Gastrocnemius medialis (tissue), 4 donors: Measurements from ENCODE around the gene POLA1.

ENCODE experiments used
- POLR2A ChIP-seq, 2 donors: fragments of 450-650 bp; IDR thresholded peaks; one replicate each; pipeline ENCODE4 v1.6.1; 2017; ENCODE audit warnings: antibody characterized with exemption in 2 of 2, mild to moderate bottlenecking in 2 of 2, moderate library complexity in 2 of 2
- TF ChIP-seq, protein P1 (sequence below), 5 experiments: fragments of 450-650 bp in 3 of 5; fragments of 200-600 bp in 2 of 5; sonication (generic) in 2 of 5; IDR thresholded peaks in 4 of 5; conservative IDR thresholded peaks in 1 of 5; 1 replicate in 4 of 5; 2 replicates in 1 of 5; pipeline ENCODE4 v1.5.1; 2016 to 2019; ENCODE audit warnings: antibody characterized with exemption in 5 of 5, mild to moderate bottlenecking in 3 of 5, moderate library complexity in 3 of 5

GRCh38 chrX:24767557-24767956 lies 73.8 kb downstream of the POLA1 start:
- TF ChIP-seq, protein P1, sequence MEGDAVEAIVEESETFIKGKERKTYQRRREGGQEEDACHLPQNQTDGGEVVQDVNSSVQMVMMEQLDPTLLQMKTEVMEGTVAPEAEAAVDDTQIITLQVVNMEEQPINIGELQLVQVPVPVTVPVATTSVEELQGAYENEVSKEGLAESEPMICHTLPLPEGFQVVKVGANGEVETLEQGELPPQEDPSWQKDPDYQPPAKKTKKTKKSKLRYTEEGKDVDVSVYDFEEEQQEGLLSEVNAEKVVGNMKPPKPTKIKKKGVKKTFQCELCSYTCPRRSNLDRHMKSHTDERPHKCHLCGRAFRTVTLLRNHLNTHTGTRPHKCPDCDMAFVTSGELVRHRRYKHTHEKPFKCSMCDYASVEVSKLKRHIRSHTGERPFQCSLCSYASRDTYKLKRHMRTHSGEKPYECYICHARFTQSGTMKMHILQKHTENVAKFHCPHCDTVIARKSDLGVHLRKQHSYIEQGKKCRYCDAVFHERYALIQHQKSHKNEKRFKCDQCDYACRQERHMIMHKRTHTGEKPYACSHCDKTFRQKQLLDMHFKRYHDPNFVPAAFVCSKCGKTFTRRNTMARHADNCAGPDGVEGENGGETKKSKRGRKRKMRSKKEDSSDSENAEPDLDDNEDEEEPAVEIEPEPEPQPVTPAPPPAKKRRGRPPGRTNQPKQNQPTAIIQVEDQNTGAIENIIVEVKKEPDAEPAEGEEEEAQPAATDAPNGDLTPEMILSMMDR (IDR thresholded peaks at IDR 0.05 in 4 of 5, conservative IDR thresholded peaks at IDR 0.05 in 1 of 5): no peak
- no peak for TF ChIP-seq POLR2A (IDR thresholded peaks at IDR 0.05)
